WTC11 (cell line): ENCODE results near the gene SH3D19. TPM values are rescaled to one million over a fixed set of nuclear protein-coding genes. Genes with fewer than 3 reads are reported as not detected.

Experiments used
- ATAC-seq: fragments of 200-7000 bp; cut with Tn5 transposase; 2 replicates; pipeline ENCODE4 v1.10.0; 2021; ENCODE audit warnings: mild to moderate bottlenecking, moderate library complexity
- CTCF ChIA-PET: fragments of 300-600 bp; sonication (Branson Sonifier 250); formaldehyde crosslinking; loops from one replicate; lab custom pipeline; 2021; ENCODE audit warnings: antibody characterized with exemption; lab: Charles Lee
- POLR2A ChIA-PET: fragments of 350-600 bp; sonication (Branson Sonifier 250); formaldehyde crosslinking; loops from one replicate; lab custom pipeline; 2021; ENCODE audit warnings: antibody characterized with exemption; lab: Charles Lee
- DNase-seq: peaks from one replicate; pipeline ENCODE4 v3.0.0; 2021; ENCODE audit warnings: low spot score
- H3K27ac Mint-ChIP-seq: 2 replicates; pipeline ENCODE4 v1.8.0; 2021; ENCODE audit warnings: mixed read lengths
- H3K27me3 Mint-ChIP-seq: 2 replicates; pipeline ENCODE4 v1.8.0; 2021; ENCODE audit warnings: low read depth, mild to moderate bottlenecking, moderate library complexity, mixed read lengths
- H3K36me3 Mint-ChIP-seq: 2 replicates; pipeline ENCODE4 v1.8.0; 2021; ENCODE audit warnings: mixed read lengths
- H3K4me1 Mint-ChIP-seq: 2 replicates; pipeline ENCODE4 v1.8.0; 2022; ENCODE audit warnings: mixed read lengths
- H3K4me3 Mint-ChIP-seq: 2 replicates; pipeline ENCODE4 v1.8.0; 2021; ENCODE audit warnings: mild to moderate bottlenecking, moderate library complexity, mixed read lengths
- H3K9me3 Mint-ChIP-seq: 2 replicates; pipeline ENCODE4 v1.8.0; 2021; ENCODE audit warnings: mixed read lengths
- AR ChIP-seq: fragments of 250-450 bp; sonication (Bioruptor Pico); IDR thresholded peaks from 2 replicates; pipeline ENCODE4 v1.9.0; 2021; ENCODE audit warnings: mild to moderate bottlenecking
- ATF1 ChIP-seq: sonication (generic); formaldehyde crosslinking; IDR thresholded peaks from 2 replicates; pipeline ENCODE4 v1.8.1; 2023; ENCODE audit warnings: mild to moderate bottlenecking, moderate library complexity, missing genetic modification reagents
- FOXP4 ChIP-seq: sonication (generic); formaldehyde crosslinking; IDR thresholded peaks from 2 replicates; pipeline ENCODE4 v1.8.0; 2022; ENCODE audit warnings: mild to moderate bottlenecking, missing genetic modification reagents
- KAT7 ChIP-seq: sonication (generic); formaldehyde crosslinking; IDR thresholded peaks from 2 replicates; pipeline ENCODE4 v1.8.1; 2023; ENCODE audit warnings: missing genetic modification reagents, mild to moderate bottlenecking, borderline replicate concordance
- NFE2L1 ChIP-seq: sonication (generic); formaldehyde crosslinking; IDR thresholded peaks from 2 replicates; pipeline ENCODE4 v1.8.1; 2023; ENCODE audit warnings: missing genetic modification reagents
- NFYB ChIP-seq: sonication (generic); formaldehyde crosslinking; conservative IDR thresholded peaks from 2 replicates; pipeline ENCODE4 v1.8.0; 2022; ENCODE audit warnings: low read depth, missing genetic modification reagents
- ZBTB21 ChIP-seq: sonication (generic); formaldehyde crosslinking; IDR thresholded peaks from 2 replicates; pipeline ENCODE4 v1.8.1; 2023; ENCODE audit warnings: mild to moderate bottlenecking, missing genetic modification reagents, borderline replicate concordance
- ZMAT4 ChIP-seq: fragments of 250-450 bp; sonication (Bioruptor Pico); IDR thresholded peaks from 2 replicates; pipeline ENCODE4 v1.9.0; 2021; ENCODE audit warnings: mild to moderate bottlenecking
- ZNF121 ChIP-seq: sonication (generic); formaldehyde crosslinking; IDR thresholded peaks from 2 replicates; pipeline ENCODE4 v1.8.0; 2023; ENCODE audit warnings: missing genetic modification reagents
- ZNF317 ChIP-seq: sonication (generic); formaldehyde crosslinking; IDR thresholded peaks from 2 replicates; pipeline ENCODE4 v1.8.1; 2023; ENCODE audit warnings: low read depth, mild to moderate bottlenecking, moderate library complexity, missing genetic modification reagents, borderline replicate concordance
- ZNF532 ChIP-seq: fragments of 250-450 bp; sonication (Bioruptor Pico); IDR thresholded peaks from 2 replicates; pipeline ENCODE4 v1.9.0; 2021; ENCODE audit warnings: mild to moderate bottlenecking, borderline replicate concordance
- ZSCAN18 ChIP-seq: fragments of 250-450 bp; sonication (Bioruptor Pico); IDR thresholded peaks from 2 replicates; pipeline ENCODE4 v2.1.2; 2022; ENCODE audit warnings: mild to moderate bottlenecking, moderate library complexity
- total RNA-seq: library from RNA; stranded (reverse); gene quantifications from 3 replicates; pipeline ENCODE4 v1.2.3, GENCODE V29; 2021

Gene SH3D19
- total RNA-seq, 1 experiment from 2014 or later, result 41.6 TPM

GRCh38 chr4:151098979-151099228 lies 226.5 kb downstream of the SH3D19 start:
- no peaks in the 10 kb centered on the region; the same call in 1 of the 2 replicates for H3K27me3 Mint-ChIP-seq
- H3K9me3 Mint-ChIP-seq, result no peaks in the 10 kb centered on the region
- TF ChIP-seq NFE2L1 (CRISPR knock-in tag) (no peak), AR (CRISPR knock-in tag) (no peak), NFYB (no peak), ZNF532 (CRISPR knock-in tag) (no peak)
- H3K36me3 Mint-ChIP-seq, result peaks cover 43% of the 10 kb centered on the region
- H3K27ac Mint-ChIP-seq, result peak overlapping the region; percentile 99
- H3K4me1 Mint-ChIP-seq, result peaks cover 24% of the 10 kb centered on the region
- CTCF ChIA-PET, result interaction anchor here (1.2 to 1.9 kb wide), 3 partner anchors 13 to 49 kb away, joined by 3 to 5 read pairs (median 3); no protein-coding TSS in a partner anchor
- peak; percentile 15; the same call in 1 of the 2 replicates for ATAC-seq
- DNase-seq, result no peak
- POLR2A ChIA-PET, result interaction anchor here (0.6 kb wide), 1 partner anchor 9 kb away, joined by 3 read pairs; no protein-coding TSS in a partner anchor
- H3K4me3 Mint-ChIP-seq, result peak overlapping the region; percentile 99

GRCh38 chr4:151097759-151098158 lies 227.6 kb downstream of the SH3D19 start:
- DNase-seq (no peak), ATAC-seq (no peak)
- H3K36me3 Mint-ChIP-seq, result peaks cover 34% of the 10 kb centered on the region
- CTCF ChIA-PET, result interaction anchor here (0.6 to 1.2 kb wide), 2 partner anchors 12 to 29 kb away, joined by 3 read pairs; no protein-coding TSS in a partner anchor
- TF ChIP-seq KAT7 (CRISPR knock-in tag), result no peak
- no peak for TF ChIP-seq ZSCAN18 (CRISPR knock-in tag)
- no peak for TF ChIP-seq ZBTB21 (CRISPR knock-in tag)
- TF ChIP-seq ZMAT4 (CRISPR knock-in tag), result no peak
- TF ChIP-seq ZNF121 (CRISPR knock-in tag), result peak; percentile 38; the same call in 1 of the 2 replicates
- no peak for TF ChIP-seq FOXP4 (CRISPR knock-in tag)
- no peak for TF ChIP-seq ZNF317 (CRISPR knock-in tag)
- TF ChIP-seq ATF1, result no peak
- no peak for TF ChIP-seq AR (CRISPR knock-in tag)
- TF ChIP-seq, all 79 proteins: peak for 1
- Mint-ChIP-seq H3K9me3 (no peaks in the 10 kb centered on the region), H3K4me1 (peaks cover 26% of the 10 kb centered on the region), H3K4me3 (no peak overlapping the region), H3K27me3 (no peaks in the 10 kb centered on the region; the same call in 1 of the 2 replicates), H3K27ac (no peak overlapping the region)
- POLR2A ChIA-PET, result no interaction called here
